Measurements from ENCODE around the gene SPATA46. TPM values are rescaled to one million over a fixed set of nuclear protein-coding genes. Genes with fewer than 3 reads are reported as not detected.

SPATA46 gene
- total and polyA plus RNA-seq, 9 of the 15 experiments (the other 6 are each of a cell fraction or from before 2014, with no cell fraction given), result 0.04 to 0.11 TPM; not detected in 7

- TF ChIP-seq ERF (CRISPR knock-in tag; IDR thresholded peaks at IDR 0.05) (no peak), CHCHD3 (CRISPR knock-in tag; IDR thresholded peaks at IDR 0.05) (no peak), FIP1L1 (IDR thresholded peaks at IDR 0.05; ENCODE audit: low read depth, low read length, poor library complexity, severe bottlenecking) (no peak), ZNF354B (CRISPR knock-in tag; IDR thresholded peaks at IDR 0.05) (no peak), ZNF316 (IDR thresholded peaks at IDR 0.05) (no peak), THRAP3 (IDR thresholded peaks at IDR 0.05; ENCODE audit: borderline replicate concordance) (no peak), CBX2 (IDR thresholded peaks at IDR 0.05; ENCODE audit: insufficient read depth, low read length, poor library complexity, severe bottlenecking) (no peak), ZBTB8A (IDR thresholded peaks at IDR 0.05; ENCODE audit: partially characterized antibody) (no peak), PTTG1 (tag; IDR thresholded peaks at IDR 0.05; ENCODE audit: low read depth) (no peak), ELK1 (CRISPR knock-in tag; IDR thresholded peaks at IDR 0.05) (no peak), BCL6 (CRISPR knock-in tag; IDR thresholded peaks at IDR 0.05) (no peak), RERE (CRISPR knock-in tag; IDR thresholded peaks at IDR 0.05; ENCODE audit: borderline replicate concordance) (no peak), ESRRA (IDR thresholded peaks at IDR 0.05; ENCODE audit: borderline replicate concordance, low read depth) (no peak; the same call in 1 of the 2 replicates), ZNF274 (IDR thresholded peaks at IDR 0.05; ENCODE audit: borderline replicate concordance, low read depth, low read length) (0 out of 2 replicates have a peak, but pooled peaks have one; percentile 19), KLF6 (CRISPR knock-in tag; IDR thresholded peaks at IDR 0.05; ENCODE audit: borderline replicate concordance) (no peak), ZNF239 (CRISPR knock-in tag; IDR thresholded peaks at IDR 0.05) (no peak), ZSCAN29 (IDR thresholded peaks at IDR 0.05) (no peak), E2F4 (CRISPR knock-in tag; IDR thresholded peaks at IDR 0.05; ENCODE audit: low read depth) (no peak), ETV6 (IDR thresholded peaks at IDR 0.05; ENCODE audit: borderline replicate concordance in 1 of 2, low read depth in 2 of 2, low read length in 1 of 2) (no peak), ETV6 (CRISPR knock-in tag; IDR thresholded peaks at IDR 0.05; ENCODE audit: borderline replicate concordance) (no peak), ZNF717 (CRISPR knock-in tag; IDR thresholded peaks at IDR 0.05) (no peak), CTBP1 (IDR thresholded peaks at IDR 0.05; ENCODE audit: borderline replicate concordance) (peak; percentile 95), ZNF76 (CRISPR knock-in tag; IDR thresholded peaks at IDR 0.05; ENCODE audit: borderline replicate concordance) (no peak), TRIM28 (IDR thresholded peaks at IDR 0.05) (no peak), CBFA2T3 (IDR thresholded peaks at IDR 0.05) (peak; percentile 87)
These were observed 20.4 kb upstream of the SPATA46 start (continued) for GRCh38 chr1:162397039-162397448.
